HL-60 (cell line): ENCODE data around the gene RPF1.

Experiments
- DNase-seq, 2 experiments: peaks; one replicate each; pipeline ENCODE4 v3.0.0-alpha.2; 2010 to 2020; ENCODE audit warnings: low read depth in 1 of 2, low spot score in 1 of 2
- H3K27ac ChIP-seq: fragments of 250-450 bp; sonication (Bioruptor Pico); replicated peaks from 2 replicates; pipeline ENCODE4 v1.5.1; 2020; ENCODE audit warnings: mild to moderate bottlenecking, moderate library complexity
- H3K27me3 ChIP-seq: fragments of 250-450 bp; sonication (Bioruptor Pico); 2 replicates; pipeline ENCODE4 v1.5.1; 2021; ENCODE audit warnings: mild to moderate bottlenecking, moderate library complexity; ENCODE audit not compliant: insufficient read depth, poor library complexity, severe bottlenecking
- H3K4me3 ChIP-seq: replicated peaks from 2 replicates; pipeline ENCODE4 v1.5.1; 2011; ENCODE audit warnings: mild to moderate bottlenecking, control low read depth, low read length; ENCODE audit not compliant: insufficient read depth
- CTCF ChIP-seq: IDR thresholded peaks from one replicate; pipeline ENCODE4 v1.5.1; 2011; ENCODE audit warnings: low read length, control low read depth, inconsistent platforms; ENCODE audit not compliant: insufficient read depth
- GABPA ChIP-seq: IDR thresholded peaks from 2 replicates; pipeline ENCODE4 v1.6.1; 2012; ENCODE audit warnings: low read depth
- POLR2AphosphoS5 ChIP-seq: IDR thresholded peaks from 2 replicates; pipeline ENCODE4 v1.6.1; 2012; ENCODE audit warnings: low read depth
- REST ChIP-seq: IDR thresholded peaks from 2 replicates; pipeline ENCODE4 v1.6.1; 2012; ENCODE audit warnings: low read depth; ENCODE audit not compliant: insufficient replicate concordance
- SPI1 ChIP-seq: IDR thresholded peaks from 2 replicates; pipeline ENCODE4 v1.6.1; 2012; ENCODE audit warnings: low read depth, mild to moderate bottlenecking, borderline replicate concordance

Gene RPF1

GRCh38 chr1:84493747-84494146 is 14.7 kb downstream of the RPF1 start:
- Histone ChIP-seq H3K4me3 (no peak overlapping the region), H3K27ac (no peak overlapping the region), H3K27me3 (no peaks in the 10 kb centered on the region)
- TF ChIP-seq CTCF (no peak), REST (no peak), GABPA (no peak)
- DNase-seq = no peak

- DNase-seq = no peak
- TF ChIP-seq REST (no peak), CTCF (no peak), GABPA (no peak), SPI1 (no peak), POLR2AphosphoS5 (no peak)
- Histone ChIP-seq H3K4me3 (no peak overlapping the region), H3K27me3 (no peaks in the 10 kb centered on the region), H3K27ac (no peak overlapping the region)
These were observed 17.4 kb downstream of the RPF1 start for GRCh38 chr1:84496498-84496897.

- DNase-seq = no peak
- no peak overlapping the region for H3K27ac ChIP-seq
- no peaks in the 10 kb centered on the region for H3K27me3 ChIP-seq
- no peak for TF ChIP-seq REST
- TF ChIP-seq GABPA = no peak
- TF ChIP-seq CTCF = no peak
- no peak for TF ChIP-seq POLR2AphosphoS5
- no peak for TF ChIP-seq SPI1
- H3K4me3 ChIP-seq = no peak overlapping the region
These were observed 18.7 kb downstream of the RPF1 start for GRCh38 chr1:84497631-84498275.
